Subcutaneous adipose tissue (tissue), 4 donors: ENCODE measurements around the gene DTNA. TPM values are rescaled to one million over a fixed set of nuclear protein-coding genes. Genes with fewer than 3 reads are reported as not detected.

Source experiments
- CTCF ChIP-seq: fragments of 450-650 bp; IDR thresholded peaks from one replicate; pipeline ENCODE4 v1.5.1; 2016; ENCODE audit warnings: low read depth, mild to moderate bottlenecking, control low read depth, antibody characterized with exemption, moderate library complexity
- total RNA-seq, 4 donors: library from RNA; depleted of rRNA; stranded (reverse); fragments of >200 nt; gene quantifications; one replicate each; pipeline ENCODE4 v1.1.0, GENCODE V29; 2016

DTNA gene
- total RNA-seq, 4 donors from 2014 or later, result 16.0 to 38.8 (median 25.3) TPM

DNA sequence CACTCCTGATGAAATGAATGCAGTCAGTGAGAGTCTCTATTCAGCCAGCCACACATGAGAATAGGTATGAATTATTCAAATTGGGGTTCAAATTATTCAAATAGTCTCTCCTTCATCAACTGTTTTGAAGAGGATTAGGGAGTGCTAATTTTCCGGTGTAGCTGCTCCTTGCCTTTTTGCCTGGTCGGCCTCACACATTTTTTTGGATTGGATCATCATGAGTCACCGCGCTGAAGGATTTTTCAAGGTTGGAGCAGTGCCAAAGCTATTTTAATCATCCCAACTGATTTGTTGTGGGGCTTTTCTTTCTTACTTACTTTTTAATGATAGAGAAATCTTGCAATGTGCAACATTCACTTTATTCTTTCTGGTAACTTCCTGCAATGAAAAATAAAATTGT lies 2.4 kb upstream of the DTNA start:
- no peak for TF ChIP-seq CTCF

- no peak for TF ChIP-seq CTCF
Measured at GRCh38 chr18:34709104-34709503, 994 bp upstream of the DTNA start.

DNA sequence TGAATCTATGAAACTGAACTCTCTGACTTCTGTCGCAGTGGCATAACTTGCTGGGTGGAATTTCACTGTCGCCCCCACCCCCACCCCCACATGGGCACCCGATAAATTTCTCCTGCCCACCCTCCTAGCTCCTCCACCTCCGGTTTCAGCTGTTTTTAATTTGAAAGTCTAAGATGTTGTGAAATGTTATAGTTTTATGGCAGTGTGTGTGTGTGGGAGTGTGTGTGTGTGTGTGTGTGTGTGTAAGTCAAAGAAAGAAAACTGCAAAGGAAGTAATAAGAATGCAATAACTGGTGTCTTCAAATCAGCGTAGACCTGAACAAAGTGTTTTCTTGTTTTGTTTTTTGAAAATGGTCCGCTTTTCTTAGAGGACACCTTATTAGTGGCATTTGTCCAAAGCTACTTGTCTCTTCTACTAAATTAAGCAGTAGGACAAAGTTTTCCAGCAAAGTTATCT lies 388 bp downstream of the DTNA start:
- TF ChIP-seq CTCF, result no peak

DNA sequence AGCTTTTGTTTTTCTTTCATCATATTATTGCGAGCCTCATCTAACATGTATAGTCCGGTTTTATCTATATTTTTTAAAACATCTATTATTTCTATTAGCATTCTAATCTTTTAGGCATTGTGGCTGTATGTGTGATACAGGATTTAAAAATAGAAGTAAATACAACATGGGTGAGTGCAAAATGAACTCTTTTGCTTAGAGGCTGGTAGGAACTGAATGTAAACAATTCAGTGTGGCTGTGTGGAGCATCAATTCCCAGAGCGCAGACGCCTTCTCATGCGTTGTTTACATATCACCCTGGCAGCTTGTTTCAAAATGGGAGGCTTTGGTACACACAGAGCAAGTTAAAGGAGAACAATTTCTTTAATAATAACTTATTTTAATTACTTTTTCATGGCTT lies 836 bp downstream of the DTNA start:
- no peak for TF ChIP-seq CTCF

- no peak for TF ChIP-seq CTCF
Measured at GRCh38 chr18:34718610-34719009, 8.5 kb downstream of the DTNA start.

GRCh38 chr18:34720220-34720619 lies 10.1 kb downstream of the DTNA start:
- no peak for TF ChIP-seq CTCF

GRCh38 chr18:34723143-34723542 lies 13.0 kb downstream of the DTNA start:
- no peak for TF ChIP-seq CTCF
